Measurements from ENCODE around the gene ERCC8.

- TF ChIP-seq, protein P1, sequence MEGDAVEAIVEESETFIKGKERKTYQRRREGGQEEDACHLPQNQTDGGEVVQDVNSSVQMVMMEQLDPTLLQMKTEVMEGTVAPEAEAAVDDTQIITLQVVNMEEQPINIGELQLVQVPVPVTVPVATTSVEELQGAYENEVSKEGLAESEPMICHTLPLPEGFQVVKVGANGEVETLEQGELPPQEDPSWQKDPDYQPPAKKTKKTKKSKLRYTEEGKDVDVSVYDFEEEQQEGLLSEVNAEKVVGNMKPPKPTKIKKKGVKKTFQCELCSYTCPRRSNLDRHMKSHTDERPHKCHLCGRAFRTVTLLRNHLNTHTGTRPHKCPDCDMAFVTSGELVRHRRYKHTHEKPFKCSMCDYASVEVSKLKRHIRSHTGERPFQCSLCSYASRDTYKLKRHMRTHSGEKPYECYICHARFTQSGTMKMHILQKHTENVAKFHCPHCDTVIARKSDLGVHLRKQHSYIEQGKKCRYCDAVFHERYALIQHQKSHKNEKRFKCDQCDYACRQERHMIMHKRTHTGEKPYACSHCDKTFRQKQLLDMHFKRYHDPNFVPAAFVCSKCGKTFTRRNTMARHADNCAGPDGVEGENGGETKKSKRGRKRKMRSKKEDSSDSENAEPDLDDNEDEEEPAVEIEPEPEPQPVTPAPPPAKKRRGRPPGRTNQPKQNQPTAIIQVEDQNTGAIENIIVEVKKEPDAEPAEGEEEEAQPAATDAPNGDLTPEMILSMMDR (conservative IDR thresholded peaks at IDR 0.05) = no peak
- TF ChIP-seq EZH2 (IDR thresholded peaks at IDR 0.05; ENCODE audit: low read depth) = no peak
Observed at GRCh38 chr5:60958712-60959111, 13.8 kb upstream of the ERCC8 start.
